HG02571 (cell line): ENCODE results near the gene LANCL2.
"Not testable (repeated sequence)": the region's sequence is repeated elsewhere in the genome, so short reads cannot be mapped to it uniquely, and the experiment has no call there.

ENCODE experiments used
- ATAC-seq: cut with Tn5 transposase; IDR thresholded peaks from one replicate; pipeline ENCODE4 v1.9.1; 2021; ENCODE audit warnings: mild to moderate bottlenecking, moderate library complexity; ENCODE audit not compliant: unreplicated experiment

The LANCL2 gene

GRCh38 chr7:55469271-55469681 lies 104.1 kb downstream of the LANCL2 start:
- no peak for ATAC-seq

- no peak for ATAC-seq
Measured at GRCh38 chr7:55469721-55470120, 104.6 kb downstream of the LANCL2 start.

GRCh38 chr7:55470261-55470660 lies 105.1 kb downstream of the LANCL2 start:
- ATAC-seq: no peak

- not testable (repeated sequence) for ATAC-seq
Measured at GRCh38 chr7:55471594-55471993, 106.5 kb downstream of the LANCL2 start.

- ATAC-seq: not testable (repeated sequence)
Measured at GRCh38 chr7:55472406-55472805, 107.3 kb downstream of the LANCL2 start.

GRCh38 chr7:55472928-55473725 lies 108.0 kb downstream of the LANCL2 start:
- no peak for ATAC-seq

- no peak for ATAC-seq
Measured at GRCh38 chr7:55473932-55474331, 108.8 kb downstream of the LANCL2 start.

- no peak for ATAC-seq
Measured at GRCh38 chr7:55474944-55475854, 110.1 kb downstream of the LANCL2 start.

GRCh38 chr7:55475855-55476803 lies 111.0 kb downstream of the LANCL2 start:
- no peak for ATAC-seq

GRCh38 chr7:55476852-55477780 lies 112.0 kb downstream of the LANCL2 start:
- no peak for ATAC-seq

GRCh38 chr7:55477781-55478374 lies 112.7 kb downstream of the LANCL2 start:
- no peak for ATAC-seq

GRCh38 chr7:55478700-55479099 lies 113.6 kb downstream of the LANCL2 start:
- ATAC-seq: no peak

GRCh38 chr7:55481155-55481554 lies 116.0 kb downstream of the LANCL2 start:
- no peak for ATAC-seq

- no peak for ATAC-seq
Measured at GRCh38 chr7:55483046-55483445, 117.9 kb downstream of the LANCL2 start.
